ENCODE measurements around the gene GPD1. TPM values are rescaled to one million over a fixed set of nuclear protein-coding genes. Genes with fewer than 3 reads are reported as not detected.
A peak's percentile ranks its signal among the peaks of the same experiment; 100 is the strongest.

The GPD1 gene
- total and polyA plus RNA-seq, 9 of the 15 experiments (the other 6 are each of a cell fraction or from before 2014, with no cell fraction given) = 0.13 to 1.00 (median 0.55) TPM

DNA sequence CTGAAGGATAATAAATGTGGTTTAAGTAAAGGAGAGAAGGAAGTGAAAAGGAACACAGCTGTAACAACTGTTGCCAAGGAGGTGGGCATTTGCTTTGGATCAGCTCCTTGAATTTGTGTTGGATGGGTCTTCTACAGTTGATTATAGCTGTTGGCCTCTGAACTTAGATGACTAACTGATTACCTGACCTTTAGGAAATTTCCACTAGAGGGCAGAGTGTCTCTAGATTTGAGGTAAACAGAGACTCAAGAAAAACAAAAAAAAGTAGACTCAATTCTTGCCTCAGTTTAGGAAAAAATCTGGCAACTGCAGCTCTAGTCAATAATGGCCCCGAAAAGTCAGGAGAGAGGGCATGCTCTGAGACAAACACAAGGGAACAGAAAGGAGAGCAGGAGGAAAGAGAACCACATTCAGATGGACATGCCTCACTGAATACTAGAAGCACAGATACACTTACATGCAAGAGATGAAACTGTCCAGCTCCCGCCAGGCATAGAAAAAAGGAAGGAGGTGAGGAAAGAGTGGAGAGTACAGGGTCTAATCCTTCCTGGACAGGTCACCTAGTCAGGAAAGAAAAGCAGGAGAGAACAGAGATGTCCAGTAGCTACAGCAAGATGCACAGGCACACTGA, 28.8 kb downstream of the GPD1 start:
- FAIRE-seq (peak; percentile 60), DNase-seq (ENCODE audit: extremely low read depth in 1 of 4, low spot score in 3 of 4) (peak in 1 of 4 experiments; percentile 23), ATAC-seq (peak; percentile 60; the same call in 1 of the 3 replicates)
- H3K9me1 ChIP-seq (ENCODE audit: control insufficient read depth, insufficient read depth, low read length) = no peaks in the 10 kb centered on the region
- in situ Hi-C loops (cut with MboI) = no loop called here
- no peak overlapping the region for H3K4me2 ChIP-seq (ENCODE audit: insufficient read depth, low read length)
- WGBS (ENCODE audit: insufficient coverage, low coverage, missing lambda C conversion rate) = 79% methylated on average over 2 of the region's 2 CpGs
- H4K20me1 ChIP-seq (replicated peaks; ENCODE audit: control insufficient read depth, insufficient read depth, low read length) = no peaks in the 10 kb centered on the region
- no peaks in the 10 kb centered on the region for H3K79me2 ChIP-seq (ENCODE audit: control insufficient read depth, insufficient read depth, low read length)
- H3K27me3 ChIP-seq (ENCODE audit: control insufficient read depth in 2 of 2, insufficient read depth in 2 of 2, low read length in 2 of 2) = no peaks in the 10 kb centered on the region
- no peak overlapping the region for H2AFZ ChIP-seq (ENCODE audit: low read depth, low read length)
- TF ChIP-seq, protein P1, sequence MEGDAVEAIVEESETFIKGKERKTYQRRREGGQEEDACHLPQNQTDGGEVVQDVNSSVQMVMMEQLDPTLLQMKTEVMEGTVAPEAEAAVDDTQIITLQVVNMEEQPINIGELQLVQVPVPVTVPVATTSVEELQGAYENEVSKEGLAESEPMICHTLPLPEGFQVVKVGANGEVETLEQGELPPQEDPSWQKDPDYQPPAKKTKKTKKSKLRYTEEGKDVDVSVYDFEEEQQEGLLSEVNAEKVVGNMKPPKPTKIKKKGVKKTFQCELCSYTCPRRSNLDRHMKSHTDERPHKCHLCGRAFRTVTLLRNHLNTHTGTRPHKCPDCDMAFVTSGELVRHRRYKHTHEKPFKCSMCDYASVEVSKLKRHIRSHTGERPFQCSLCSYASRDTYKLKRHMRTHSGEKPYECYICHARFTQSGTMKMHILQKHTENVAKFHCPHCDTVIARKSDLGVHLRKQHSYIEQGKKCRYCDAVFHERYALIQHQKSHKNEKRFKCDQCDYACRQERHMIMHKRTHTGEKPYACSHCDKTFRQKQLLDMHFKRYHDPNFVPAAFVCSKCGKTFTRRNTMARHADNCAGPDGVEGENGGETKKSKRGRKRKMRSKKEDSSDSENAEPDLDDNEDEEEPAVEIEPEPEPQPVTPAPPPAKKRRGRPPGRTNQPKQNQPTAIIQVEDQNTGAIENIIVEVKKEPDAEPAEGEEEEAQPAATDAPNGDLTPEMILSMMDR (IDR thresholded peaks at IDR 0.05 in 2 of 3, conservative IDR thresholded peaks at IDR 0.05 in 1 of 3; ENCODE audit: insufficient read depth in 2 of 3, low read depth in 1 of 3, low read length in 3 of 3) = peak; percentile 27 to 45 (median 33); a peak in 3 of 6 replicates
- peak in 1 of 2 experiments; percentile 50; a peak in 2 of 4 replicates for TF ChIP-seq RAD21 (CRISPR knock-in tag; conservative IDR thresholded peaks at IDR 0.05 in 1 of 2, IDR thresholded peaks at IDR 0.05 in 1 of 2)
- no peak for TF ChIP-seq MXI1 (IDR thresholded peaks at IDR 0.05; ENCODE audit: low read depth, low read length)
- TF ChIP-seq NR2C1 (IDR thresholded peaks at IDR 0.05) = 0 out of 2 replicates have a peak, but pooled peaks have one; percentile 31
- TF ChIP-seq NR2C1 (tag; IDR thresholded peaks at IDR 0.05) = peak; percentile 48; the same call in 1 of the 2 replicates
- no peak for TF ChIP-seq ZNF589 (CRISPR knock-in tag; IDR thresholded peaks at IDR 0.05; ENCODE audit: low read depth)
- TF ChIP-seq, protein P2, sequence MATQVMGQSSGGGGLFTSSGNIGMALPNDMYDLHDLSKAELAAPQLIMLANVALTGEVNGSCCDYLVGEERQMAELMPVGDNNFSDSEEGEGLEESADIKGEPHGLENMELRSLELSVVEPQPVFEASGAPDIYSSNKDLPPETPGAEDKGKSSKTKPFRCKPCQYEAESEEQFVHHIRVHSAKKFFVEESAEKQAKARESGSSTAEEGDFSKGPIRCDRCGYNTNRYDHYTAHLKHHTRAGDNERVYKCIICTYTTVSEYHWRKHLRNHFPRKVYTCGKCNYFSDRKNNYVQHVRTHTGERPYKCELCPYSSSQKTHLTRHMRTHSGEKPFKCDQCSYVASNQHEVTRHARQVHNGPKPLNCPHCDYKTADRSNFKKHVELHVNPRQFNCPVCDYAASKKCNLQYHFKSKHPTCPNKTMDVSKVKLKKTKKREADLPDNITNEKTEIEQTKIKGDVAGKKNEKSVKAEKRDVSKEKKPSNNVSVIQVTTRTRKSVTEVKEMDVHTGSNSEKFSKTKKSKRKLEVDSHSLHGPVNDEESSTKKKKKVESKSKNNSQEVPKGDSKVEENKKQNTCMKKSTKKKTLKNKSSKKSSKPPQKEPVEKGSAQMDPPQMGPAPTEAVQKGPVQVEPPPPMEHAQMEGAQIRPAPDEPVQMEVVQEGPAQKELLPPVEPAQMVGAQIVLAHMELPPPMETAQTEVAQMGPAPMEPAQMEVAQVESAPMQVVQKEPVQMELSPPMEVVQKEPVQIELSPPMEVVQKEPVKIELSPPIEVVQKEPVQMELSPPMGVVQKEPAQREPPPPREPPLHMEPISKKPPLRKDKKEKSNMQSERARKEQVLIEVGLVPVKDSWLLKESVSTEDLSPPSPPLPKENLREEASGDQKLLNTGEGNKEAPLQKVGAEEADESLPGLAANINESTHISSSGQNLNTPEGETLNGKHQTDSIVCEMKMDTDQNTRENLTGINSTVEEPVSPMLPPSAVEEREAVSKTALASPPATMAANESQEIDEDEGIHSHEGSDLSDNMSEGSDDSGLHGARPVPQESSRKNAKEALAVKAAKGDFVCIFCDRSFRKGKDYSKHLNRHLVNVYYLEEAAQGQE (IDR thresholded peaks at IDR 0.05; ENCODE audit: borderline replicate concordance) = peak; percentile 23; the same call in 1 of the 2 replicates
- TF ChIP-seq, protein P2 (CRISPR knock-in tag; IDR thresholded peaks at IDR 0.05; ENCODE audit: low read depth) = no peak
- H3K4me3 ChIP-seq = no peak overlapping the region
- CTCF ChIA-PET (ENCODE audit: low intra/inter-chr PET ratio) = interaction anchor here (0.5 to 1.8 kb wide), 7 partner anchors 20 to 1210 kb away, joined by 3 to 7 read pairs (median 3); no protein-coding TSS in a partner anchor
- H3K4me1 ChIP-seq (replicated peaks in 1 of 2; ENCODE audit: control insufficient read depth in 2 of 2, insufficient read depth in 2 of 2, low read length in 2 of 2) = no peaks in the 10 kb centered on the region
- POLR2A ChIA-PET = interaction anchor here (0.6 to 1.6 kb wide), 4 partner anchors 15 to 1499 kb away, joined by 3 to 5 read pairs (median 3); partner anchors contain the start of gene CERS5
- no peaks in the 10 kb centered on the region for H3K9me3 ChIP-seq (replicated peaks; ENCODE audit: control insufficient read depth, insufficient read depth, low read depth, low read length)
- H3K27ac ChIP-seq (ENCODE audit: extremely low read depth, low read depth, low read length) = no peak overlapping the region
- intact Hi-C loops (cut with micrococcal nuclease) = loop anchor here (2.0 kb wide), 1 partner anchor 42 kb away; no protein-coding TSS in a partner anchor
- no TSS peak for BruUV-seq (replicated peaks)
- H3K9ac ChIP-seq (ENCODE audit: insufficient read depth in 1 of 2, low read depth in 2 of 2, low read length in 2 of 2) = no peak overlapping the region
- H3K36me3 ChIP-seq (ENCODE audit: control insufficient read depth, insufficient read depth, low read length) = peaks cover 73% of the 10 kb centered on the region
